ENCODE measurements around the gene ZNF668.

Gene ZNF668

GRCh38 chr16:31081428-31082351 lies 7.7 kb upstream of the ZNF668 start:
- no peak for DNase-seq (ENCODE audit: low read depth)

- DNase-seq (ENCODE audit: low read depth): no peak
These were observed 6.8 kb upstream of the ZNF668 start for GRCh38 chr16:31080756-31081419.

- DNase-seq (ENCODE audit: low read depth): no peak
These were observed 6.1 kb upstream of the ZNF668 start for GRCh38 chr16:31080035-31080629.

GRCh38 chr16:31079342-31079944 lies 5.4 kb upstream of the ZNF668 start:
- DNase-seq (ENCODE audit: low read depth): no peak

- no peak for DNase-seq (ENCODE audit: low read depth)
These were observed 4.7 kb upstream of the ZNF668 start for GRCh38 chr16:31078597-31079341.

DNA sequence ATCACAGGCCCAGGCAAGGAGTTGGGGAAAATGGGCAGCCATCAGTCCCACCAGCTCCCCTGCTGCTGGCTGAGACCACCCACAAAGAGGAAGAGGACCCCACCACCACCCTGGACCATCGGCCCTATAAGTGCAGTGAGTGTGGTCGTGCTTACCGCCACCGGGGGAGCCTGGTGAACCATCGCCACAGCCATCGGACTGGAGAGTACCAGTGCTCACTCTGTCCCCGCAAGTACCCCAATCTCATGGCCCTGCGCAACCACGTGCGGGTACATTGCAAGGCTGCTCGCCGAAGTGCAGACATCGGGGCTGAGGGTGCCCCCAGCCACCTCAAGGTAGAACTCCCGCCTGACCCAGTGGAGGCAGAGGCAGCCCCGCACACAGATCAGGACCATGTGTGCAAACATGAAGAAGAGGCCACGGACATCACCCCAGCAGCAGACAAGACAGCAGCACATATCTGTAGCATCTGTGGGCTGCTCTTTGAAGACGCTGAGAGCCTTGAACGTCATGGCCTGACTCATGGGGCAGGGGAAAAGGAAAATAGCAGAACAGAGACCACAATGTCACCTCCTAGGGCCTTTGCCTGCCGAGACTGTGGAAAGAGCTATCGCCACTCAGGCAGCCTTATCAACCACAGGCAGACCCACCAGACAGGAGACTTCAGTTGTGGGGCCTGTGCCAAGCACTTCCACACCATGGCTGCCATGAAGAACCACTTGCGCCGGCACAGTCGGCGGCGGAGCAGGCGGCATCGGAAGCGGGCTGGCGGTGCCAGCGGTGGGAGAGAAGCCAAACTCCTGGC lies 3.8 kb upstream of the ZNF668 start:
- DNase-seq (ENCODE audit: low read depth): no peak

DNA sequence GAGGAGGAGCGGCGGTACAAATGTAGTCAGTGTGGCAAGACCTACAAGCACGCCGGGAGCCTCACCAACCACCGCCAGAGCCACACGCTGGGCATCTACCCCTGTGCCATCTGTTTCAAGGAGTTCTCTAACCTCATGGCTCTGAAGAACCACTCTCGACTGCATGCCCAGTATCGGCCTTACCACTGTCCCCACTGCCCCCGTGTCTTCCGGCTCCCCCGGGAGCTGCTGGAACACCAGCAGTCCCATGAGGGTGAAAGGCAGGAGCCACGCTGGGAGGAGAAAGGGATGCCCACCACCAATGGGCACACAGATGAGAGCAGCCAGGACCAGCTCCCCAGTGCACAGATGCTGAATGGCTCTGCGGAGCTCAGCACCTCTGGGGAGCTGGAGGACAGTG lies 3.0 kb upstream of the ZNF668 start:
- no peak for DNase-seq (ENCODE audit: low read depth)

DNA sequence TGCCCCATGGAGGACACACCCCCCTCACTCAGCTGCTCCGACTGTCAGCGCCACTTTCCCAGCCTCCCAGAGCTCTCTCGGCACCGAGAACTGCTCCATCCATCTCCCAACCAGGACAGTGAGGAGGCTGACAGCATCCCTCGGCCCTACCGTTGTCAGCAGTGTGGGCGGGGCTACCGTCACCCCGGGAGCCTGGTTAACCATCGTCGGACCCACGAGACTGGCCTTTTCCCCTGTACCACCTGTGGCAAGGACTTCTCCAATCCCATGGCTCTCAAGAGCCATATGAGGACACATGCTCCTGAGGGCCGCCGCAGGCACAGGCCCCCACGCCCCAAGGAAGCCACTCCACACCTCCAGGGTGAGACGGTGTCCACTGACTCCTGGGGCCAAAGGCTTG lies 2.3 kb upstream of the ZNF668 start:
- no peak for DNase-seq (ENCODE audit: low read depth)

- no peak for DNase-seq (ENCODE audit: low read depth)
These were observed 759 bp upstream of the ZNF668 start for GRCh38 chr16:31074814-31075183.

GRCh38 chr16:31073142-31073969 lies 684 bp downstream of the ZNF668 start:
- peak; percentile 84 for DNase-seq (ENCODE audit: low read depth)

DNA sequence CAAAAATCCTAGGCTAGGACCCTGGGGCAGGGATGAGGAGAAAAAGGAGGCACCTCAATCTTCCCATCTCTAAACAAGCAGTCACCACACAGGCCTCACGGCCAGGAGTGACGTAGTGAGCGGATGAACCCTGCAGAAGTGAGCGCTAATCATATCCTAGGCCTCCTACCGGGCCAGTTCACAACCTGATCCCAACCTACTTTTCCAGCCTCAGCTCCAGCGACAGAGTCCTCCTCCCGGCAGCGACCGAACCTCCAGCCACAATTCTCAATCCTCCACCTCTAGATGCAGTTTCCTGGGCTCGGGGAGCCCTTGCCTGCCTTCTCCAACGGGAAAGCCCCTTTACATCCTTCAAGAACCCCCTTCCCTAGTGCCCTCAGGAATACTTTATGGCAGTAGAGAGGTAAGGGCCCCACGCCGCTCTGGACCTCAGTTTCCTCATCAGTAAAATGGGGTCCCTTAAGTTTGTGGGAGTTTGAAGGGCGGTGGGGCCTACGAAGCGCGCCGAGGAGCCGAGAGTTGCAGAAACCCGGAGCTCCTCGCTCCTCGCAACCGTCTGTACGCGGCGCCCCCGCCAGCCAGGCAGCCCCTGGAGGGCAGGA lies 1.4 kb downstream of the ZNF668 start:
- DNase-seq (ENCODE audit: low read depth): no peak

DNA sequence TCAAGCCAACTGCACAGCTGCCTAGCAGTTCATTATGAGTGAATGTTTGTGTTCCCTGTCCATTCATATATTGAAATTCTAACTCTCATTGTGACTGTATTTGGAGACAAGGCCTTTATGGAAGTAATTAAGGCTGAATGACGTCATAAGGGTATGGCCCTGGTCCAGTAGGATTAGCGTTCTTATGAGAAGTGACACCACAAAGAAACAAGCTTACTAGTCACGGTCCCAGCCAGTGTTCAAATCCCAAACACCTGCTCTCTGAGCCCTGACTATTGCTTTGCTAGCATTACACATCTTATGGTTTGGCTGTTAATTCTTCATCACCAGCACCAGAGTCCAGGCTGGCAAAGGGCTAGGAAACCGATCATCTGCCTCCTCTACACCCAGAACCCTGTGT lies 2.2 kb downstream of the ZNF668 start:
- no peak for DNase-seq (ENCODE audit: low read depth)

DNA sequence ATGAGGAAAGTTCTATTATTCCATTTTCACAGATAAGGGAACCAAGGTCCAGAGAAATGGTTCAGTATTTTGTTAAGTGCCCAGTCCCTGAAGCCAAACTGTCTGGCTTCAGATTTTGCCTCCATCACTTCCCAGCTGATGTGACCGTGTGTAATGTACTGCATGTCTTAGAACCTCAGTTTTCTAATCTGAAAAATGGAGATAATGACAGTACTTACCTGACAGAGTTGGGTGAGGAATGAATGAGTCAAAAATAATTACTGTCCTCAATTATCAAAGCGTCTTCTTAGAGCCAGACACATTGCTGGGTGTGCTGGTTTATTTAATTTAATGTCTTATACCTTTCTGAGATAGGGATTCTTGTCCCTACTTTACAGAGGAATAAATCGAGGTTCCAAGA lies 6.7 kb downstream of the ZNF668 start:
- no peak for DNase-seq (ENCODE audit: low read depth)

- DNase-seq (ENCODE audit: low read depth): no peak
These were observed 9.1 kb downstream of the ZNF668 start for GRCh38 chr16:31064882-31065461.

- no peak for DNase-seq (ENCODE audit: low read depth)
These were observed 10.0 kb downstream of the ZNF668 start for GRCh38 chr16:31063843-31064611.

DNA sequence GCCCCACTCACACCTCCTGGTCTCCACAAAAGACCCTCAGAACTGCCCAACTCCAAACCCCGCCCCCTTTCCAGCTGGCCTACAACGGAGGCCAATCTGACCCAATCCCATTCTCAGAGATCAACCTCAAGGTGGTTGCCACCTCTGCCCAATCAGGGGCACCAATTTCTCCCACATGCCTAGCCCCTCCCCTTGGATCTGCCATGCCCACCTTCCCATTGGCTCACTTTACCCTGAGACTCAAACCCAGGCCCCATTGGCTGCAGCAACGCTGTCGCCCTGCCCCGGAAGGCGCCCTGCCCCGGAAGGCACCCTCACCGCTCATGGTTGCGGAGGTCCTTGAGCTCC lies 10.6 kb downstream of the ZNF668 start:
- DNase-seq (ENCODE audit: low read depth): no peak

- no peak for DNase-seq (ENCODE audit: low read depth)
These were observed 12.1 kb downstream of the ZNF668 start for GRCh38 chr16:31061813-31062440.

GRCh38 chr16:31061126-31061812 lies 12.8 kb downstream of the ZNF668 start:
- no peak for DNase-seq (ENCODE audit: low read depth)
